WTC11 (cell line): ENCODE results near the gene PKM.

ENCODE experiments used
- FOXJ3 ChIP-seq: sonication (generic); formaldehyde crosslinking; IDR thresholded peaks from 2 replicates; pipeline ENCODE4 v1.9.0; 2021; ENCODE audit warnings: missing genetic modification reagents, mild to moderate bottlenecking, borderline replicate concordance
- FOXP4 ChIP-seq: sonication (generic); formaldehyde crosslinking; IDR thresholded peaks from 2 replicates; pipeline ENCODE4 v1.8.0; 2022; ENCODE audit warnings: mild to moderate bottlenecking, missing genetic modification reagents
- MAX ChIP-seq: sonication (generic); formaldehyde crosslinking; IDR thresholded peaks from 2 replicates; pipeline ENCODE4 v1.8.0; 2022; ENCODE audit warnings: mild to moderate bottlenecking, missing genetic modification reagents
- NFE2L1 ChIP-seq: sonication (generic); formaldehyde crosslinking; IDR thresholded peaks from 2 replicates; pipeline ENCODE4 v1.8.1; 2023; ENCODE audit warnings: missing genetic modification reagents
- NFYB ChIP-seq: sonication (generic); formaldehyde crosslinking; conservative IDR thresholded peaks from 2 replicates; pipeline ENCODE4 v1.8.0; 2022; ENCODE audit warnings: low read depth, missing genetic modification reagents
- NR2C2 ChIP-seq: sonication (generic); formaldehyde crosslinking; IDR thresholded peaks from 2 replicates; pipeline ENCODE4 v1.8.0; 2022; ENCODE audit warnings: mild to moderate bottlenecking, missing genetic modification reagents
- SMAD3 ChIP-seq: sonication (generic); formaldehyde crosslinking; IDR thresholded peaks from 2 replicates; pipeline ENCODE4 v1.8.0; 2022; ENCODE audit warnings: missing genetic modification reagents, mild to moderate bottlenecking, borderline replicate concordance
- USF2 ChIP-seq: sonication (generic); formaldehyde crosslinking; IDR thresholded peaks from 2 replicates; pipeline ENCODE4 v1.8.1; 2023; ENCODE audit warnings: mild to moderate bottlenecking, missing genetic modification reagents, moderate library complexity
- TF ChIP-seq, protein P1 (sequence below): sonication (generic); formaldehyde crosslinking; IDR thresholded peaks from 2 replicates; pipeline ENCODE4 v1.8.0; 2023; ENCODE audit warnings: missing genetic modification reagents, mild to moderate bottlenecking, borderline replicate concordance
- TF ChIP-seq, protein P2 (sequence below): fragments of 200-600 bp; IDR thresholded peaks from 2 replicates; pipeline ENCODE4 v1.8.0; 2022; ENCODE audit warnings: antibody characterized with exemption

GRCh38 chr15:72222393-72222792 is 8.6 kb downstream of the PKM start:
- no peak for TF ChIP-seq NFE2L1 (CRISPR knock-in tag)
- TF ChIP-seq, protein P1, sequence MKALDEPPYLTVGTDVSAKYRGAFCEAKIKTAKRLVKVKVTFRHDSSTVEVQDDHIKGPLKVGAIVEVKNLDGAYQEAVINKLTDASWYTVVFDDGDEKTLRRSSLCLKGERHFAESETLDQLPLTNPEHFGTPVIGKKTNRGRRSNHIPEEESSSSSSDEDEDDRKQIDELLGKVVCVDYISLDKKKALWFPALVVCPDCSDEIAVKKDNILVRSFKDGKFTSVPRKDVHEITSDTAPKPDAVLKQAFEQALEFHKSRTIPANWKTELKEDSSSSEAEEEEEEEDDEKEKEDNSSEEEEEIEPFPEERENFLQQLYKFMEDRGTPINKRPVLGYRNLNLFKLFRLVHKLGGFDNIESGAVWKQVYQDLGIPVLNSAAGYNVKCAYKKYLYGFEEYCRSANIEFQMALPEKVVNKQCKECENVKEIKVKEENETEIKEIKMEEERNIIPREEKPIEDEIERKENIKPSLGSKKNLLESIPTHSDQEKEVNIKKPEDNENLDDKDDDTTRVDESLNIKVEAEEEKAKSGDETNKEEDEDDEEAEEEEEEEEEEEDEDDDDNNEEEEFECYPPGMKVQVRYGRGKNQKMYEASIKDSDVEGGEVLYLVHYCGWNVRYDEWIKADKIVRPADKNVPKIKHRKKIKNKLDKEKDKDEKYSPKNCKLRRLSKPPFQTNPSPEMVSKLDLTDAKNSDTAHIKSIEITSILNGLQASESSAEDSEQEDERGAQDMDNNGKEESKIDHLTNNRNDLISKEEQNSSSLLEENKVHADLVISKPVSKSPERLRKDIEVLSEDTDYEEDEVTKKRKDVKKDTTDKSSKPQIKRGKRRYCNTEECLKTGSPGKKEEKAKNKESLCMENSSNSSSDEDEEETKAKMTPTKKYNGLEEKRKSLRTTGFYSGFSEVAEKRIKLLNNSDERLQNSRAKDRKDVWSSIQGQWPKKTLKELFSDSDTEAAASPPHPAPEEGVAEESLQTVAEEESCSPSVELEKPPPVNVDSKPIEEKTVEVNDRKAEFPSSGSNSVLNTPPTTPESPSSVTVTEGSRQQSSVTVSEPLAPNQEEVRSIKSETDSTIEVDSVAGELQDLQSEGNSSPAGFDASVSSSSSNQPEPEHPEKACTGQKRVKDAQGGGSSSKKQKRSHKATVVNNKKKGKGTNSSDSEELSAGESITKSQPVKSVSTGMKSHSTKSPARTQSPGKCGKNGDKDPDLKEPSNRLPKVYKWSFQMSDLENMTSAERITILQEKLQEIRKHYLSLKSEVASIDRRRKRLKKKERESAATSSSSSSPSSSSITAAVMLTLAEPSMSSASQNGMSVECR: no peak
- TF ChIP-seq MAX (CRISPR knock-in tag): no peak
- TF ChIP-seq, protein P2, sequence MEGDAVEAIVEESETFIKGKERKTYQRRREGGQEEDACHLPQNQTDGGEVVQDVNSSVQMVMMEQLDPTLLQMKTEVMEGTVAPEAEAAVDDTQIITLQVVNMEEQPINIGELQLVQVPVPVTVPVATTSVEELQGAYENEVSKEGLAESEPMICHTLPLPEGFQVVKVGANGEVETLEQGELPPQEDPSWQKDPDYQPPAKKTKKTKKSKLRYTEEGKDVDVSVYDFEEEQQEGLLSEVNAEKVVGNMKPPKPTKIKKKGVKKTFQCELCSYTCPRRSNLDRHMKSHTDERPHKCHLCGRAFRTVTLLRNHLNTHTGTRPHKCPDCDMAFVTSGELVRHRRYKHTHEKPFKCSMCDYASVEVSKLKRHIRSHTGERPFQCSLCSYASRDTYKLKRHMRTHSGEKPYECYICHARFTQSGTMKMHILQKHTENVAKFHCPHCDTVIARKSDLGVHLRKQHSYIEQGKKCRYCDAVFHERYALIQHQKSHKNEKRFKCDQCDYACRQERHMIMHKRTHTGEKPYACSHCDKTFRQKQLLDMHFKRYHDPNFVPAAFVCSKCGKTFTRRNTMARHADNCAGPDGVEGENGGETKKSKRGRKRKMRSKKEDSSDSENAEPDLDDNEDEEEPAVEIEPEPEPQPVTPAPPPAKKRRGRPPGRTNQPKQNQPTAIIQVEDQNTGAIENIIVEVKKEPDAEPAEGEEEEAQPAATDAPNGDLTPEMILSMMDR: no peak
- no peak for TF ChIP-seq FOXP4 (CRISPR knock-in tag)
- no peak for TF ChIP-seq SMAD3 (CRISPR knock-in tag)
- no peak for TF ChIP-seq NR2C2 (CRISPR knock-in tag)
- TF ChIP-seq USF2: no peak
- no peak for TF ChIP-seq FOXJ3 (CRISPR knock-in tag)
- no peak for TF ChIP-seq NFYB (CRISPR knock-in tag)
